ENCODE measurements around the gene CPED1.
A peak's percentile ranks its signal among the peaks of the same experiment; 100 is the strongest.

Gene CPED1

DNA sequence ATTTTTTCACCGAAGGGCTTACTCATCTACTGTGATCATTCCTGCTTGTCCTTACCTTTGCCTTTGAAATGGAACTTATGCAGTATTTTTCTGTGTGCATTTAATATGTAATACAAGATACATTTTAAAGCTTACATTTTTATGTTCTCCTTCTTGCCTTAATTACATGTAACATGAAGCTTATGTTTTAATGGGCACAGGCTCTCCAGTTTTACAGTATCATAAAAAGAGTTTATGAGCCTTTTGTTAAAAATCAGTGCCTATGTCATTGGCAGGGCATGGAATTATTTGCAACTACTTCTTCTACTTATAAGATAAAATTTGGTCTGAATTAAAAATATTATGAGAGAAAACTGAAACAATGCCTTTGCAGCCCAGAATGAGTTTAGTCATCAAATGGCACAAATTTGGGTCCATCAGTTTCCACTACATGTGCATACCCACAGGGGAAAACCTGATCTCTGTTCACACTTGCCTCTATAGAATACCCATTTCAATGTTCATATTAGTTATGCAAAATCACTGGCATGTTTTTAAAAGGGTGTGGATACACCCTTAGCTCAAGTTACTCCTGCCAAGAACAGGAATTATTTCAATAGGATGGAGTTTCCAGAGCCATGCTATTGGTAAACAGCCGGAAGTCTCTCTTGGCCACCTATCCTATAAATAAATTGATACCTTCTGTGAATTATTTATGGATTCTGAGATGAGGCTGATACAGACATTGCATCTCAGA is 312.3 kb downstream of the CPED1 start:
- TF ChIP-seq ZNF8 (CRISPR knock-in tag; IDR thresholded peaks at IDR 0.05) (no peak), ZC3H10 (CRISPR knock-in tag; IDR thresholded peaks at IDR 0.05) (no peak), RARB (CRISPR knock-in tag; IDR thresholded peaks at IDR 0.05) (no peak), ZNF70 (CRISPR knock-in tag; IDR thresholded peaks at IDR 0.05) (no peak), GLIS3 (CRISPR knock-in tag; IDR thresholded peaks at IDR 0.05) (no peak), ARNTL (CRISPR knock-in tag; IDR thresholded peaks at IDR 0.05; ENCODE audit: borderline replicate concordance, low read depth) (no peak), ZFP3 (CRISPR knock-in tag; IDR thresholded peaks at IDR 0.05) (no peak), ISL1 (CRISPR knock-in tag; IDR thresholded peaks at IDR 0.05) (no peak), ESRRG (CRISPR knock-in tag; IDR thresholded peaks at IDR 0.05) (no peak), TCF4 (CRISPR knock-in tag; IDR thresholded peaks at IDR 0.05; ENCODE audit: borderline replicate concordance) (no peak), ZFP30 (CRISPR knock-in tag; IDR thresholded peaks at IDR 0.05) (no peak), PPARA (CRISPR knock-in tag; IDR thresholded peaks at IDR 0.05; ENCODE audit: borderline replicate concordance) (no peak), TOX (CRISPR knock-in tag; IDR thresholded peaks at IDR 0.05; ENCODE audit: borderline replicate concordance) (no peak)
- TF ChIP-seq, protein P1, sequence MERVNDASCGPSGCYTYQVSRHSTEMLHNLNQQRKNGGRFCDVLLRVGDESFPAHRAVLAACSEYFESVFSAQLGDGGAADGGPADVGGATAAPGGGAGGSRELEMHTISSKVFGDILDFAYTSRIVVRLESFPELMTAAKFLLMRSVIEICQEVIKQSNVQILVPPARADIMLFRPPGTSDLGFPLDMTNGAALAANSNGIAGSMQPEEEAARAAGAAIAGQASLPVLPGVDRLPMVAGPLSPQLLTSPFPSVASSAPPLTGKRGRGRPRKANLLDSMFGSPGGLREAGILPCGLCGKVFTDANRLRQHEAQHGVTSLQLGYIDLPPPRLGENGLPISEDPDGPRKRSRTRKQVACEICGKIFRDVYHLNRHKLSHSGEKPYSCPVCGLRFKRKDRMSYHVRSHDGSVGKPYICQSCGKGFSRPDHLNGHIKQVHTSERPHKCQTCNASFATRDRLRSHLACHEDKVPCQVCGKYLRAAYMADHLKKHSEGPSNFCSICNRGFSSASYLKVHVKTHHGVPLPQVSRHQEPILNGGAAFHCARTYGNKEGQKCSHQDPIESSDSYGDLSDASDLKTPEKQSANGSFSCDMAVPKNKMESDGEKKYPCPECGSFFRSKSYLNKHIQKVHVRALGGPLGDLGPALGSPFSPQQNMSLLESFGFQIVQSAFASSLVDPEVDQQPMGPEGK (CRISPR knock-in tag; IDR thresholded peaks at IDR 0.05; ENCODE audit: borderline replicate concordance): no peak
- TF ChIP-seq, protein P2, sequence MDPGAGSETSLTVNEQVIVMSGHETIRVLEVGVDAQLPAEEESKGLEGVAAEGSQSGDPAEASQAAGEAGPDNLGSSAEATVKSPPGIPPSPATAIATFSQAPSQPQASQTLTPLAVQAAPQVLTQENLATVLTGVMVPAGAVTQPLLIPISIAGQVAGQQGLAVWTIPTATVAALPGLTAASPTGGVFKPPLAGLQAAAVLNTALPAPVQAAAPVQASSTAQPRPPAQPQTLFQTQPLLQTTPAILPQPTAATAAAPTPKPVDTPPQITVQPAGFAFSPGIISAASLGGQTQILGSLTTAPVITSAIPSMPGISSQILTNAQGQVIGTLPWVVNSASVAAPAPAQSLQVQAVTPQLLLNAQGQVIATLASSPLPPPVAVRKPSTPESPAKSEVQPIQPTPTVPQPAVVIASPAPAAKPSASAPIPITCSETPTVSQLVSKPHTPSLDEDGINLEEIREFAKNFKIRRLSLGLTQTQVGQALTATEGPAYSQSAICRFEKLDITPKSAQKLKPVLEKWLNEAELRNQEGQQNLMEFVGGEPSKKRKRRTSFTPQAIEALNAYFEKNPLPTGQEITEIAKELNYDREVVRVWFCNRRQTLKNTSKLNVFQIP (CRISPR knock-in tag; IDR thresholded peaks at IDR 0.05; ENCODE audit: borderline replicate concordance, low read depth): no peak
- TF ChIP-seq, protein P3, sequence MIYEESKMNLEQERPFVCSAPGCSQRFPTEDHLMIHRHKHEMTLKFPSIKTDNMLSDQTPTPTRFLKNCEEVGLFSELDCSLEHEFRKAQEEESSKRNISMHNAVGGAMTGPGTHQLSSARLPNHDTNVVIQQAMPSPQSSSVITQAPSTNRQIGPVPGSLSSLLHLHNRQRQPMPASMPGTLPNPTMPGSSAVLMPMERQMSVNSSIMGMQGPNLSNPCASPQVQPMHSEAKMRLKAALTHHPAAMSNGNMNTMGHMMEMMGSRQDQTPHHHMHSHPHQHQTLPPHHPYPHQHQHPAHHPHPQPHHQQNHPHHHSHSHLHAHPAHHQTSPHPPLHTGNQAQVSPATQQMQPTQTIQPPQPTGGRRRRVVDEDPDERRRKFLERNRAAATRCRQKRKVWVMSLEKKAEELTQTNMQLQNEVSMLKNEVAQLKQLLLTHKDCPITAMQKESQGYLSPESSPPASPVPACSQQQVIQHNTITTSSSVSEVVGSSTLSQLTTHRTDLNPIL (CRISPR knock-in tag; IDR thresholded peaks at IDR 0.05; ENCODE audit: low read depth): no peak
- TF ChIP-seq, protein P4, sequence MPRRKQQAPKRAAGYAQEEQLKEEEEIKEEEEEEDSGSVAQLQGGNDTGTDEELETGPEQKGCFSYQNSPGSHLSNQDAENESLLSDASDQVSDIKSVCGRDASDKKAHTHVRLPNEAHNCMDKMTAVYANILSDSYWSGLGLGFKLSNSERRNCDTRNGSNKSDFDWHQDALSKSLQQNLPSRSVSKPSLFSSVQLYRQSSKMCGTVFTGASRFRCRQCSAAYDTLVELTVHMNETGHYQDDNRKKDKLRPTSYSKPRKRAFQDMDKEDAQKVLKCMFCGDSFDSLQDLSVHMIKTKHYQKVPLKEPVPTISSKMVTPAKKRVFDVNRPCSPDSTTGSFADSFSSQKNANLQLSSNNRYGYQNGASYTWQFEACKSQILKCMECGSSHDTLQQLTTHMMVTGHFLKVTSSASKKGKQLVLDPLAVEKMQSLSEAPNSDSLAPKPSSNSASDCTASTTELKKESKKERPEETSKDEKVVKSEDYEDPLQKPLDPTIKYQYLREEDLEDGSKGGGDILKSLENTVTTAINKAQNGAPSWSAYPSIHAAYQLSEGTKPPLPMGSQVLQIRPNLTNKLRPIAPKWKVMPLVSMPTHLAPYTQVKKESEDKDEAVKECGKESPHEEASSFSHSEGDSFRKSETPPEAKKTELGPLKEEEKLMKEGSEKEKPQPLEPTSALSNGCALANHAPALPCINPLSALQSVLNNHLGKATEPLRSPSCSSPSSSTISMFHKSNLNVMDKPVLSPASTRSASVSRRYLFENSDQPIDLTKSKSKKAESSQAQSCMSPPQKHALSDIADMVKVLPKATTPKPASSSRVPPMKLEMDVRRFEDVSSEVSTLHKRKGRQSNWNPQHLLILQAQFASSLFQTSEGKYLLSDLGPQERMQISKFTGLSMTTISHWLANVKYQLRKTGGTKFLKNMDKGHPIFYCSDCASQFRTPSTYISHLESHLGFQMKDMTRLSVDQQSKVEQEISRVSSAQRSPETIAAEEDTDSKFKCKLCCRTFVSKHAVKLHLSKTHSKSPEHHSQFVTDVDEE (CRISPR knock-in tag; IDR thresholded peaks at IDR 0.05): no peak
- no peak for ATAC-seq

DNA sequence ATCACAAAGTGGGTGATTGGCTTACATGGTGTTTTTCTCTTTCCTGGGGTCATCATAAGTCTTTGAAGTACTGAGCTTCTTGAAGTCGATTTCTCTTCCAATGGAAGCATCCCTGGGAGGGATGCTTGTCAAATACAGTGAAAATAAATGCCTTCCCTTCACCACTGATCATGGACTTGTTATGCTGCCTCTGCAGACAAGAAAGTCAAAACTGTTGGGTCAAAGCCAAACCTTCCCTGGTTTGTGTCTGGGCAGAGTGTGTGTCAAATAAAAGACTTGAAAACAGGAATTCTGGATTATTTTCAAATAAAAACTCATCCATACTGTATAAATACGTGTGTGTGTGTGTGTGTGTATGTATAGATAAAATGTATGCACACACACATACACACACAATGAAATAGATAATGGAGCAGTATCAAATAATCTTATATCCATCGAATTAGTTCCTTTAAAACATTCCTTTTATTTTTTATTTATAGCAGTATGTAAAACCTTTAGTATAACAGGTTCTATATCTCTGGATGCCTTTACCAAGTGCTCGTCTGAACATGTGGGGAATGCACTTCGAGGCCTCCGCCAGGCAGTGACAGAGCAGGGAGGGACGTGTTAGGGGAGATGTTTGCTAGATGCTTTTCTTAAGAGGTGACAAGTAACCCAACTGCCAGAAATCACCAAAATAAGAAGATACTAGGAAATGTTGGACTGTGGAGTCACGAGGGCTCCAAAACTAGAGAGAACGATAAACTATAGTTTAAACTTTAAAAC is 313.1 kb downstream of the CPED1 start:
- peak; percentile 35; the same call in 2 of the 3 replicates for ATAC-seq
- no peak for TF ChIP-seq ZC3H10 (CRISPR knock-in tag; IDR thresholded peaks at IDR 0.05)
- TF ChIP-seq PPARA (CRISPR knock-in tag; IDR thresholded peaks at IDR 0.05; ENCODE audit: borderline replicate concordance): no peak
- no peak for TF ChIP-seq ARNTL (CRISPR knock-in tag; IDR thresholded peaks at IDR 0.05; ENCODE audit: borderline replicate concordance, low read depth)
- TF ChIP-seq BACH2 (CRISPR knock-in tag; IDR thresholded peaks at IDR 0.05; ENCODE audit: borderline replicate concordance): no peak
- TF ChIP-seq ZNF70 (CRISPR knock-in tag; IDR thresholded peaks at IDR 0.05): no peak
- no peak for TF ChIP-seq ZNF8 (CRISPR knock-in tag; IDR thresholded peaks at IDR 0.05)
- TF ChIP-seq, protein P3 (CRISPR knock-in tag; IDR thresholded peaks at IDR 0.05; ENCODE audit: low read depth): no peak
- no peak for TF ChIP-seq SNAI2 (CRISPR knock-in tag; IDR thresholded peaks at IDR 0.05)
- TF ChIP-seq GLIS3 (CRISPR knock-in tag; IDR thresholded peaks at IDR 0.05): no peak
- TF ChIP-seq, protein P5, sequence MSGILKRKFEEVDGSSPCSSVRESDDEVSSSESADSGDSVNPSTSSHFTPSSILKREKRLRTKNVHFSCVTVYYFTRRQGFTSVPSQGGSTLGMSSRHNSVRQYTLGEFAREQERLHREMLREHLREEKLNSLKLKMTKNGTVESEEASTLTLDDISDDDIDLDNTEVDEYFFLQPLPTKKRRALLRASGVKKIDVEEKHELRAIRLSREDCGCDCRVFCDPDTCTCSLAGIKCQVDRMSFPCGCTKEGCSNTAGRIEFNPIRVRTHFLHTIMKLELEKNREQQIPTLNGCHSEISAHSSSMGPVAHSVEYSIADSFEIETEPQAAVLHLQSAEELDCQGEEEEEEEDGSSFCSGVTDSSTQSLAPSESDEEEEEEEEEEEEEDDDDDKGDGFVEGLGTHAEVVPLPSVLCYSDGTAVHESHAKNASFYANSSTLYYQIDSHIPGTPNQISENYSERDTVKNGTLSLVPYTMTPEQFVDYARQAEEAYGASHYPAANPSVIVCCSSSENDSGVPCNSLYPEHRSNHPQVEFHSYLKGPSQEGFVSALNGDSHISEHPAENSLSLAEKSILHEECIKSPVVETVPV (CRISPR knock-in tag; IDR thresholded peaks at IDR 0.05): no peak
- TF ChIP-seq OSR1 (CRISPR knock-in tag; IDR thresholded peaks at IDR 0.05): no peak

All from SK-N-SH treated with all-trans-retinoic acid at 6 μM for 48 hours (cell line).